ENCODE data around the gene DUSP2.

Gene DUSP2

DNA sequence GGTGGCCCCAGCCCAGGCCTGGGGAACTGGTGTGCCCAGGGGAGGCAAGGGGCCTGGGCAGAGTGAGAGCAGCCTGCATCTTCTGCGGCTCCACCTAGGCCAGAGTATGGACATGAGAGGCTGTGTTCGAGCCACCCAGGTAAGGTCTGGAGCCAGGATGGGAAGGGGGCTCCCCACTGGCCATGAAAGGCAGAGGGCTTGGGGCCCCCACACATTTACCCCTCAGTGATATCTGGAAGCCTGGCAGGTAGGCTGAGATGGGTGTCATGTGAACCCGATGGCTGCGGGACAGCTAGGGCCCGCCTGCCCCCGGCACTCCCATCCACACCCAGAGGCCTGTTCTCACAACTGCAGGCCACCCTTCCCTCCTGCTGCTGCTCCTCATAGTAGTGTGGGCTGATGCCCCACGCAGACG is 42.0 kb downstream of the DUSP2 start:
- no peak for FAIRE-seq
- DNase-seq (ENCODE audit: low spot score), result no peak

DNA sequence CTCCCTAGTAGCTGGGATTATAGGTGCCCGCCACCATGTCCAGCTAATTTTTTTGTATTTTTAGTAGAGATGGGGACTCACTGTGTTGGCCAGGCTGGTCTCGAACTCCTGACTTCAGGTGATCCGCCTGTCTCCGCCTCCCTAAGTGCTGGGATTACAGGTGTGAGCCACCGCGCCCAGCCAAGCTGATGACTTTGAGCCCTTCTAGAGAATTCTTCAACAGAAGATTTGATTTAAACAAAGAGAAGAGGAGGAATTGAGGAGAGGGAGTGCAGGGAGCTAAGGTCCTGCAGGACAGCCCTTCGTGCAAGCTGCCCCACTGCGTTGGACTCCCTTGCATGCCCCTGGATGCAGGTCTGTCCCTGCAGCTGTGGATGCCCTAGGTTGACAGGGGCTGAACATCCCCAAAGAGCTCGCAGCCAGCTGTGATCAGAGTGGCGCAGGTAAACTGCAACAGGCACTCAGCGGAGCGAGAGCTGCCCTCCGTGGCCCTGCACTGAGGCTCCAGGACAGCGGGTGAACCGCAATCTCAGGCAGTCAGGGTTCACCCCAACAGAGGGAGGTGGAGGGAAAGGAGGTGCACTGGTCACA is 42.5 kb downstream of the DUSP2 start:
- DNase-seq (ENCODE audit: low spot score) (no peak), FAIRE-seq (no peak)

DNA sequence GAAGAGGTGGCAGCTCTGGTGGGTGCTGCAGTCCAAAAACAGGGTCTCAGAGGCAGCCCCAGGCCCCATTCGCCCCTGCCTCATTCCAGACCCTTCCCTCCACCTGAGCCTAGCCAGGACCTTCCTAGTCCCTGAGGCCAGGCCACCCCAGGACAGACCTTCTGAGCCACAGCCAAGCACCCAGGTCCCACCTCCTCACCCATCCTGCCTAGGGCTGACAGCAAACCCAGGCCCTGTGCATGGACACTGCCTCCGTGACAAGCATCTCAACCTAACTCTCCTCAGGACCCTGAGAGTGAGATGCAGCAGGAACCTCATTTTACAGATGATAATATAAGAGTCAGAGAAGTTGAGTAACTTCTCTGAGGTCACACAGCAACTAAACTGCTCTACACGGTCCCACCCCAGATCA is 44.3 kb downstream of the DUSP2 start:
- no peak for FAIRE-seq

DNA sequence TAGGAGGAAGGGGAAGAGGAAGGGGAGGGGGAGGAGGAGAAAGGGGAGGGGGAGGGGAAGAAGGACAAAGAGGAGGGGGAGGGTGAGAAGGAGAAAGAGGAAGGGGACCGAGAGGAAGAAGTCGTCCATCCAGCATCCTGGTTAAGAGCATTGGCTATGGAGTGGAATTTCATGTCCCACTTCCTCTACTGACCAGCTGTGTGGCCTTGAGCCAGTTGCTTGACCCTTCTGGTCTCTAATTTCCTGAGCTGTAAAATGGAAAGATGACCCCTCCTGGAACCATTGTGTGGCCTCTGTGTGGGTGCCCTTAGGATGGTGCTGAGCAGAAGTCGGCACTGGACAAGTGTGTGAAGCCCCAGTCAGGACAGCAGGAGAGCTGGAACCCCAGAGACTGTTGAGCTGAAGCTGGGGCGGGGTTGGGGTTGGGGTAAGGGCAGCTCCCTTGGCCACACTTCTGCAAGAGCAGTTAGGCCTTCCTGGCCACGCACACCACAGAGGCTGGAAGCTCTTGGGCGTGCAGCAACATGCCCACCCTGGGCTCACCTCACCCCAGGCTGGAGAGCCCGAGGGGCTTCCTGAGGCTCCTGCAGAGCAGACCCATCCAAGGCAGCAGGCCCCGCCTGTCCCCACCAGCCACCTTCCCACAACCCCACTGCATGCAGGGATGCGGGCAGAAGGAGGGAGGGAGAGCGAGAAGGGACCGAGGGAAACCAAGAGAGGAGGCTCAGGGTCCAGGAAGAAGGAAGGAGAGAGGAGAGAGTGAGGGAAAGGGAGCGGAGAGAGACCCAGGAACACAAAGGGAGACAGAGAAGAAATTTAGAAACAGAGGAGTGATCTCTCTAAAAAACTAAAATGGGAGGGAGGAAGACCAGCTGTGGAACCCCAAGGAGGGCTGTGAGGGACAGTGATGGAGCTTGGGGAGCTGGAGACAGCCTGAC is 45.1 kb downstream of the DUSP2 start:
- no peak for DNase-seq (ENCODE audit: low spot score)
- no peak for FAIRE-seq

More for the DNA sequence above, 44.3 kb downstream of the DUSP2 start:
- no peak for DNase-seq (ENCODE audit: low spot score)

DNA sequence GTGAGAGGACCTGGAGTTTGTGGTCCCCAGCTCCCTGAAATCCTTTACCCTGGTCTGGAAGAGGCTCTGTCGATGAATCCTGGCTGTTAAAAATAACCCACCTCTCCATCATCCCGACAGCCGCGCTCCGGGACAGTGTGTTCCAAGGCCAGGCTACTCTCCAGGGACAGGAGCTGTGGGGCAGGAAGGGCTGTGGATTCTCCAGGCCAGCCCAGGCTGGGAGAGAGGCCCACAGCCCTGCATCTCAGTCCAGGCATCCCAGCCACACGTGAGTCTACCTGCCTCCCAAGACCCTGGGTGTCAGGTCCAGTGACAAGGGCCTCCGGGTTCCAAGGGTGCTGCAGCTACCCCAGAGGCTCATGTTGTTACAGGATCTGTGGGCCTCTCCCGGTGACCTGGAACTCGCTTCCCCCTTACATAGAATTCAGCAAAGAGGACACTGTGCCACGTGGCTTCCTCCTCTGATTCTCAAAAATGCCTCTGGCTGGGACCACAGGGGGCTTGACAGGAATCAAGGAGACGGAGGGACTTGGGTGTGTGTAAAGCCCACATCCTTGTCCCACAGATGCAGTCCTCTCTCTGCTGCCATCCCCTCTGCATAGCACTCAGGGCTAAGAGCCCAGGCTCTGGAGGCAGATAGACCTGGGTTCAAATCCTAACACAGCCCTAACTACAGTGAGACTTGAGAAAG is 46.2 kb downstream of the DUSP2 start:
- FAIRE-seq, result no peak

DNA sequence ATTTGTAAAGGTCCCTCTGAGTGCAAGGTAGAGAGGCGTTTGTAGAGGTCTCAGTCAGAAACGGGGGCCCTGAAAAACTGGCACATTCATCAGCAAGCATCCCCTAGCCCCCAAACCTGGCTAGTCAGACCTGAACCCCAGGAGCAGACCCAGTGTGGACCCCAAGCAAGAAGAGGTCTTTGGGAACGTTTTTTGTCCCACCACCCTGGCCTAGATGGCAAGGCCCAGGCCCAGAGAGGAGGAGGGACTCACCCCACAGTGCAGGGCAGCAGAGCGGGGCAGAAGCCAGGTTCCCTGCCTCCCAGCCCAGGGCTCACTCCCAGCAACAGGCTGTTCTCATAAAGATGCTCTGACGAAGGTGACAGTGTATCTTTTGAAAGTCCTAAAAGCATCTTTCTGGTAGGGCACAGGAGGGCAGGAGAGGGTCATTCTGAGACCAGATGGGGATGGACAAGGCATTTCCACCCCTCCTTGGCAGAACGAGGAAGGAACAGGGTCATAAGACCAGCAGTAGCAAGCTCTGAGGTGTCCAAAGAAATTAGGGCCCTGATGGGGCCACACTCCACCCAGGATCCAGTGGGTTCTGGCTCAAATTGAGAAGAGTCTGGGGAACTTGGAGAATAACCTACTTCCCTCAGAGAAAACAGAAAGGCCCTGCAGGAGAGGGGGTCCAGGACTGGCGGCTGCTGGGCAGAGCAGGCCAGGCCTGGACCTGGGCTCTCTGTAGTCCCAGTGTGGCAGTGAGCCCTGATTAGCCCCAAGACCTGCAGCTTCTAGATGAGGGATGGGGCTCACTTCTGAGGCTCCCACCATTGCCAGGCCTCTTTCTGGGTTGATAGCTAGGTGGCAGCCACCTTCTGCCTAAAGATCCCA is 47.1 kb downstream of the DUSP2 start:
- FAIRE-seq (peak; percentile 17), DNase-seq (ENCODE audit: low spot score) (no peak)

More for the DNA sequence above, 46.2 kb downstream of the DUSP2 start:
- DNase-seq (ENCODE audit: low spot score), result no peak

DNA sequence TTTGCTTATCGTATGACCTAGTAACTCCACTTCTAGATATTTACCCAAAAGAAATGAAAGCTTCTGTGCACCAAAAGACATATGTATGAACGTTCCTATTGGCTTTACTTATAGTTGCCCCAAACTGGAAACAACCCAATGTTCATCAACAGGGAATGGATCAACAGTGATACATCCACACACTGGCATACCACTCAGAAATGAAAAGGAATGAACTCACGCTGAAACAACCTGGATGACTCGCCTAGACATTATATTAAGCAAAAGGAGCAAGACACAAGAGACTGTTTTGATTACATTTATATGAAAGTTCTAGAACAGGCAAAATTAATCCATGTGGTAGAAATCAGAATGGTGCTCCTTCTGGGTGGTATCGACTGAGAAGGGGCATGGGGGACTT is 47.8 kb downstream of the DUSP2 start:
- FAIRE-seq (no peak), DNase-seq (ENCODE audit: low spot score) (no peak)

DNA sequence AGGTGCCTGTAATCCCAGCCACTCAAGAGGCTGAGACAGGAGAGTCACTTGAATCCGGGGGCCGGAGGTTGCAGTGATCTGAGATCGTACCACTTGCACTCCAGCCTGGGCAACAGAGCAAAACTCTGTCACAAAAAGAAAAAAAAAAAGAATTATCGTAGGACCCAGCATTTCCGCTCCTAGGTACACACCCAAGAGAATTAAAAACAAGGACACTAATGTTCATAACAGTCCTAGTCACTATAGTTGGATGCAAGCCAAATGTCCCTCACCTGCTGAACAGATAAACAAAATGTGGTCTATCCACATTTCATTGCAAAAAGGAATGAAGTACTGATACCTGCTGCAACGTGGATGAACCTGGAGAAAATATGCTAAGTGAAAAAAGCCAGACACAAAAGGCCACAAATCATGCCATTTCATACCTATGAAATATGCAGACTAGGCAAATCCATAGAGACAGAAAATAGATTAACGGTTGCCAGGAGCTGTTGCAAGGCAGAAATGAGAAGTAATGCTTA is 50.1 kb downstream of the DUSP2 start:
- FAIRE-seq, result no peak
- DNase-seq (ENCODE audit: low spot score), result no peak

DNA sequence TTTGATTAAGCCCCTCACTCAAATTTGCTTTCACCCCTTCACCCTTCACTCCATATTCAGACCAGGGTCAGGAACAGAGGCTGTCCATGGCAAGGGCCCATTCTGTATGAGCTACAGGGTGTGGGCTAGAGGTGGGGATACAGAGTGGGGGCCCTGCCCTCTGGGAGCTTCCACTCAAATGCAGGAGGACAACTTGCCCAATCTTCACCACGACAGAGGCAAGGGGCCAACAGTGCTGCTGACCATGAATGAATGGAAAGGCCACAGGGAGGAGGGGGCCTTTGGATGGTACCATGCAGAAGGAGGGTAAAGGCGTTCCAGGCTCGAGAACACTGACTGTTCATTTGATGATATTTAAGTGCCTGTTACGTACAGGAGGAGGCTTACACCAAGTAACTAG is 51.7 kb downstream of the DUSP2 start:
- DNase-seq (ENCODE audit: low spot score) (no peak), FAIRE-seq (no peak)
